ENCODE data around the gene MESP2. TPM values are rescaled to one million over a fixed set of nuclear protein-coding genes. Genes with fewer than 3 reads are reported as not detected.

The MESP2 gene
- total RNA-seq, 1 donor from 2014 or later: not detected

- no peak for DNase-seq (ENCODE audit: extremely low read depth, low read depth, low spot score)
Measured at GRCh38 chr15:89812847-89813320, 36.8 kb downstream of the MESP2 start.

- DNase-seq (ENCODE audit: extremely low read depth, low read depth, low spot score): no peak
Measured at GRCh38 chr15:89813381-89814111, 37.4 kb downstream of the MESP2 start.

GRCh38 chr15:89814112-89814742, 38.1 kb downstream of the MESP2 start:
- DNase-seq (ENCODE audit: extremely low read depth, low read depth, low spot score): no peak

- no peak for DNase-seq (ENCODE audit: extremely low read depth, low read depth, low spot score)
Measured at GRCh38 chr15:89815769-89816168, 39.6 kb downstream of the MESP2 start.

- DNase-seq (ENCODE audit: extremely low read depth, low read depth, low spot score): no peak
Measured at GRCh38 chr15:89817701-89818280, 41.7 kb downstream of the MESP2 start.

GRCh38 chr15:89818287-89818686, 42.2 kb downstream of the MESP2 start:
- no peak for DNase-seq (ENCODE audit: extremely low read depth, low read depth, low spot score)

GRCh38 chr15:89820666-89821611, 44.8 kb downstream of the MESP2 start:
- no peak for DNase-seq (ENCODE audit: extremely low read depth, low read depth, low spot score)

GRCh38 chr15:89822026-89822425, 45.9 kb downstream of the MESP2 start:
- DNase-seq (ENCODE audit: extremely low read depth, low read depth, low spot score): no peak

GRCh38 chr15:89822611-89822950, 46.4 kb downstream of the MESP2 start:
- no peak for DNase-seq (ENCODE audit: extremely low read depth, low read depth, low spot score)

- no peak for DNase-seq (ENCODE audit: extremely low read depth, low read depth, low spot score)
Measured at GRCh38 chr15:89822951-89823711, 47.0 kb downstream of the MESP2 start.

- DNase-seq (ENCODE audit: extremely low read depth, low read depth, low spot score): no peak
Measured at GRCh38 chr15:89823836-89824606, 47.9 kb downstream of the MESP2 start.

- DNase-seq (ENCODE audit: extremely low read depth, low read depth, low spot score): no peak
Measured at GRCh38 chr15:89824607-89824867, 48.4 kb downstream of the MESP2 start.

GRCh38 chr15:89825271-89825940, 49.3 kb downstream of the MESP2 start:
- DNase-seq (ENCODE audit: extremely low read depth, low read depth, low spot score): no peak

GRCh38 chr15:89826671-89827655, 50.8 kb downstream of the MESP2 start:
- no peak for DNase-seq (ENCODE audit: extremely low read depth, low read depth, low spot score)

GRCh38 chr15:89827829-89828228, 51.7 kb downstream of the MESP2 start:
- DNase-seq (ENCODE audit: extremely low read depth, low read depth, low spot score): no peak
